HCT116 (cell line): ENCODE measurements around the gene NMUR1.

Source experiments
- EZH2 ChIP-seq: fragments of 200-600 bp; sonication (generic); IDR thresholded peaks from 2 replicates; pipeline ENCODE4 v1.6.1; 2017; ENCODE audit warnings: antibody characterized with exemption, mixed run types
- POLR2A ChIP-seq: IDR thresholded peaks from 2 replicates; pipeline ENCODE4 v1.7.0; 2011; ENCODE audit warnings: borderline replicate concordance; ENCODE audit not compliant: insufficient read depth, insufficient read length; ENCODE audit errors: extremely low read depth
- SP1 ChIP-seq: IDR thresholded peaks from 2 replicates; pipeline ENCODE4 v1.6.1; 2012; ENCODE audit warnings: low read depth
- YY1 ChIP-seq: IDR thresholded peaks from 2 replicates; pipeline ENCODE4 v1.6.1; 2011; ENCODE audit warnings: low read length, low read depth, moderate library complexity, mild to moderate bottlenecking; ENCODE audit not compliant: insufficient replicate concordance; ENCODE audit errors: extremely low read depth
- ZNF274 ChIP-seq: fragments of 200-500 bp; sonication (Bioruptor generic); IDR thresholded peaks from 2 replicates; pipeline ENCODE4 v1.6.1; 2014; ENCODE audit warnings: mild to moderate bottlenecking, low read depth, low read length, inconsistent platforms
- TF ChIP-seq, protein P1 (sequence below), 3 experiments: fragments of 200-600 bp in 1 of 3; sonication (generic) in 1 of 3; IDR thresholded peaks in 2 of 3; conservative IDR thresholded peaks in 1 of 3; 2 replicates each; pipeline ENCODE4 v1.5.1; 2012 to 2017; ENCODE audit warnings: low read depth in 2 of 3, low read length in 2 of 3, antibody characterized with exemption in 1 of 3, borderline replicate concordance in 1 of 3, control low read depth in 1 of 3, mild to moderate bottlenecking in 1 of 3, mixed read lengths in 1 of 3, mixed run types in 1 of 3, moderate library complexity in 1 of 3; ENCODE audit not compliant: insufficient read depth in 1 of 3

GRCh38 chr2:231519975-231520555, 10.2 kb downstream of the NMUR1 start:
- TF ChIP-seq SP1, result no peak
- no peak for TF ChIP-seq EZH2
- no peak for TF ChIP-seq ZNF274
- no peak for TF ChIP-seq POLR2A
- no peak for TF ChIP-seq YY1
- TF ChIP-seq, protein P1, sequence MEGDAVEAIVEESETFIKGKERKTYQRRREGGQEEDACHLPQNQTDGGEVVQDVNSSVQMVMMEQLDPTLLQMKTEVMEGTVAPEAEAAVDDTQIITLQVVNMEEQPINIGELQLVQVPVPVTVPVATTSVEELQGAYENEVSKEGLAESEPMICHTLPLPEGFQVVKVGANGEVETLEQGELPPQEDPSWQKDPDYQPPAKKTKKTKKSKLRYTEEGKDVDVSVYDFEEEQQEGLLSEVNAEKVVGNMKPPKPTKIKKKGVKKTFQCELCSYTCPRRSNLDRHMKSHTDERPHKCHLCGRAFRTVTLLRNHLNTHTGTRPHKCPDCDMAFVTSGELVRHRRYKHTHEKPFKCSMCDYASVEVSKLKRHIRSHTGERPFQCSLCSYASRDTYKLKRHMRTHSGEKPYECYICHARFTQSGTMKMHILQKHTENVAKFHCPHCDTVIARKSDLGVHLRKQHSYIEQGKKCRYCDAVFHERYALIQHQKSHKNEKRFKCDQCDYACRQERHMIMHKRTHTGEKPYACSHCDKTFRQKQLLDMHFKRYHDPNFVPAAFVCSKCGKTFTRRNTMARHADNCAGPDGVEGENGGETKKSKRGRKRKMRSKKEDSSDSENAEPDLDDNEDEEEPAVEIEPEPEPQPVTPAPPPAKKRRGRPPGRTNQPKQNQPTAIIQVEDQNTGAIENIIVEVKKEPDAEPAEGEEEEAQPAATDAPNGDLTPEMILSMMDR (IDR thresholded peaks at IDR 0.05 in 2 of 3, conservative IDR thresholded peaks at IDR 0.05 in 1 of 3; ENCODE audit: borderline replicate concordance in 1 of 3, insufficient read depth in 1 of 3, low read depth in 2 of 3, low read length in 2 of 3), result no peak
